Stimulated activated CD4-positive, alpha-beta T cell treated with anti-CD3 and anti-CD28 coated beads, Interleukin-4, amount 100 ng/mL, for 1 hour (primary cell): Measurements from ENCODE around the gene ZNF326.
A peak's percentile ranks its signal among the peaks of the same experiment; 100 is the strongest.

ENCODE experiments used
- DNase-seq: peaks from one replicate; pipeline ENCODE4 v3.0.0-alpha.2; 2020

Gene ZNF326

DNA sequence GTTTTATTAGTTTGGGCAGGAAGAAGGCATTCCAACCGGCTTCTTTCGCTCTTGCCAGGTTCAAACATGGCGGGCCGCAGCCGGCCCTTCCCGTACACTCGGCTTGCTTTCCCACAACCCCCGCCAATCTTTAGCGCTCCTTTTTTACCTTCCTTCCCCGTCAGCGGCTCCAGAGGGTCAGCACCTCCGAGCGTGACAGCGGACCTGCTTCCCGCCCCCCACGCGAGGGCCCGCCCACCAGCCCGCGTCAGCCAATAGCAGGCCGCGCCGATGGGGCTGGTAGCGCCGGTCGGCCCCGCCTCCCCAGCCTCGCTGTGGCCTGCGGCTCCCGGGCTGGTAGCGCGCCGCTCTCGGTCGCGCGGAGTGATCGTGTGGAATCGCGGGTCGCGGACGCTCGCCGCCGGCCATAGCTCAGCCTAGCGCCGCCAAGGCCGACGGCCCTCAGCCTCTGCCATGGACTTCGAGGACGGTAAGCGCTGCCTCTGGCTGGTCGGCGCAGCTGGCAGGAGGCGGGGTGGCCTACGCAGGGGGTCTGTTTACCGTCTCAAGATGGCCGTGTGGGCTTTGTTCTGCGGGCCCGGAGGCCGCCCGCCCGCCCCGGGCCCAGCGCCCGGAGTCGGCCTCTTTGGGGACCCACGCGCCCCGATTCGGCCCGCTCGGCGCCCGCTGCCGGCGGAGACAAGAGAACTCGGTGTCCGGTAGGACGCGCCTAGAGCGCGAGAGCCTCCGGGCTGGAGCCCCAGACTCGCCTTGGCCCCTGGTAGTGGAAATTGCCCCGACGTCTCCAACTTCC lies at the start of gene ZNF326:
Gene ZNF326, plus strand, starts transcription at position 306 of the 793 bp plus-strand sequence. Its CDS starts 148 bp downstream, at position 454.
- peak; percentile 95 for DNase-seq

DNA sequence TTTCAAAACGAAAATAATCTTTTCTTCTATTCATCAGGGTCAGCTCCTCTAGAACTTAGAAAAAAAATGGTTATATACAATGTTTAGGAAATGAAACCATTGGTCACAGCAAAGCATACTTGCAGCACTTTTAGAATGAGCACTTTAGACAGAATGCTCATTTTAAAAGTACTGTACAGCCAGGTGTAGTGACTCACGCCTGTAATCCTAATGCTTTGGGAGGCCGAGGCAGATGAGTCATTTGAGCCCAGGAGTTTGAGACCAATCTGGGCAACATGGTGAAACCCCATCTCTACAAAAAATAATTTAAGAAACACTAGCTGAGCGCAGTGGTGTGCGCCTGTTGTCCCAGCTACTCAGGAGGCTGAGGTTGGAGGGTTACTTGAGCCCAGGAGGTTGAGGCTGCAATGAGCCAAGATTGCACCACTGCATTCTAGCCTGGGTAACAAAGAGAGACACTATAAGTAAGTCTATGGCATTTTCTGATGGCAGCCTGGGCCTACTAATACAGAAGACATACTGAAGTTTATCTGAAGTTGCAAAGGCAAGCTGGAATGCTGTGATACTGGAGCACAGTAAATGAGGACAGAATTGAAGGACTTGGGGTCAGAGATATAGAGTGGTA lies 48.9 kb upstream of the ZNF326 start:
- no peak for DNase-seq

DNA sequence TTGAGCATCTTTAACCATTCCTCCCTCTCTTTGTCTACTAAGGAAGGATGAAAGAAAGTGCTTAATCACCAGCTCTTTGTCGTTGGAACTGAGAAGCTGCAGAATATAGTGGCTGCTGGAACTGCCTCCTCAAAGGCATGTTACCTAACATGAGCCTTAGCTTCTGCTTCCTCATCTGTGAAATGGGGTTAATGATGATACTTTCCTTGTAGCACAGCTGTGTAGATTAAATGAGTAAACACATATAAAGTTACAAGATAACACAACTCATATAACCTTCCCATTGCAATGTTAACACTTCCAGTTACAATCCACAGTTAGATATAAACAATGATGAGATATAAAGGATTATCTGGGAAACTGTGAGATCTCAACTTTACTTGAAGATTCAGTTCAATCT lies 48.4 kb upstream of the ZNF326 start:
- DNase-seq: no peak

- no peak for DNase-seq
Measured at GRCh38 chr1:89948722-89949345, 46.1 kb upstream of the ZNF326 start.

DNA sequence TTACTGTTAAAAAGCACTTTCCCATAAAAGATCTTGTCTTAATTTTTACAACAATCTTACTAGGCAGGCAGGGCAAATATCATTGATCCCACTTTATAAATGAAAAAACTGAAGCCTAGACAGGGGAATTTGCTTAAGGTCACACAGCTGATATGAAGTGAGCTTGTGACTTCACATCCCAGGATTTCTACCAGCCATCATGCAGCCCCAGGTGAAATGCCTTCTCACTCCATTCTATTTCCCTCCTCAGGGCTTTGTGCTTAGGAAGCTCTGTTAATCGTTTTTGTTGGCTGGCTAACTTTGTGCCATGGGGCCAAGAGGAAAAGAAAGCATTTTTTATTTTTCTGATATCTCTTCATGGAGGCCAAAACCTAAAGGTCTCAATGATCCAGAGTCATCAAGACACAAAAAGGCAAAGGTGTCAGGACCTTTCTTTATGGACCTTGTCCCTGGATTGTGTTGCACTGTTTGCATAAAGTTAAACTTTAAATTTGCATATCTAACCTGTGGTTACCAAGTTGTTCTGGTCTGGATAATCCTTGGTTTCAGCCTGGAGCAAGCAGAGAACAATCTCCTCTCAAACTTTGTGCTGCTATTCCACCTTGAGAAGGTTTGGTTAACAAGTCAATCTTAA lies 44.8 kb upstream of the ZNF326 start:
- no peak for DNase-seq

GRCh38 chr1:89950703-89951102 lies 44.2 kb upstream of the ZNF326 start:
- DNase-seq: no peak

GRCh38 chr1:89951766-89952604 lies 42.9 kb upstream of the ZNF326 start:
- no peak for DNase-seq

- DNase-seq: no peak
Measured at GRCh38 chr1:89952605-89953130, 42.2 kb upstream of the ZNF326 start.

DNA sequence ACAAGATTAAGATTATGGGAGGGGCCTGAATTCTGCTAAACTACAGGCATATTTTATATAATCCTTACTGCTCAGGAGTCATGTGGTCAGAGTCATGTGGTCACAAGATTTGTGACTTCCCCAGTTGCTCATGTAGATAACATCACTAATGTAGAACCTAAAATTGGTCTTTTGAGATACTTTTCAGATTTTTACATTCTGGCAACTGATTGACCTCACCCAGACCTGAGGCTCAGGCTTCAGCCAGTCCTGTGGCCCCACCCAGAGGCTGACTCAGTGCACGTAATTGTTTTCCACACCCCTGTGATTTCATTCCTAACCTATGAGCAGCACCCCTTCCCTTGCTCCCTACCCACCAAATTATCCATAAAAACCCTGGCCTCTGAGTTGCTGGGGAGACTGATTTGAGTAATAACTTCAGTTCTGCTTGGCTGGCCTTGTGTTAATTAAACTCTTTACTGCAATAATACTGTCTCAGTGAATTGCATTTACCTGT lies 41.7 kb upstream of the ZNF326 start:
- DNase-seq: peak; percentile 23

GRCh38 chr1:89953929-89954328 lies 41.0 kb upstream of the ZNF326 start:
- DNase-seq: no peak

DNA sequence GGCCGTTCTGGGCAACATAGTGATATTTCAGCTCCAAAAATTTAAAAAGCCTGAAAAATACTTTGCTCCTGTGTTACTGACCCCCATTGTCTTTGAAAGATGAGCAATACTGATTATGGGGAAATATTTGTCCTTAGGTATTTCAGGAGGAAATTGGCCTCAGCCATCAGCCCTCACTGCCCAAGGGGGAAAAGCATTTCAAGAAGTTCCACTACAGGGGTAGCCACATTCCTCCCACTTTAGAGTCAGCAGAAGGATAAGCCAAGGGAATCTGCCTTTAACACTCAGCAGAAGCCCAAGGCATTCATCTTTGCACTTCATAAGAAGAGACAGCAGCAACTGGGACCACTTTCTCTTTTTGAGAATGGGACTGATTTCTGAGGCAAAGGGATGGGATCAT lies 40.5 kb upstream of the ZNF326 start:
- no peak for DNase-seq

- DNase-seq: no peak
Measured at GRCh38 chr1:89955311-89956205, 39.4 kb upstream of the ZNF326 start.

DNA sequence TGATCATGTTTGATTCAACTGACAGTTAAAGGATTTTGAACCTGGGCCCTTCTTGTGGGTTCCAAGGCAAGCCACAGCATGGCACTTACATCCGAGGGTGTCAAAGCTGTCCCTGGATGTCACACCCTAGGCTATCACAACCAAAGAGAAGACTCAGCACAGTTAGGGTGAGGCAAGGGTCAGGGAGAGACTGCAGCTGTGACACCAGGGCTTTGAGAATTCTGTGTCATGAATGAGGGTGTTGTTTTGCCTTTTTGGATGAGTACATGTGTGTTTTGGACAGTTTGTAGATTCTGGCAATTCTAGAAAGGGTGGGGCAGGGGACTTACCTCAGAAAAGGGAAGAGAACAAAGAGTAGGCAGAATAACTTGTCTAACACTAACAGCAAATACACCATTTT lies 37.8 kb upstream of the ZNF326 start:
- no peak for DNase-seq

DNA sequence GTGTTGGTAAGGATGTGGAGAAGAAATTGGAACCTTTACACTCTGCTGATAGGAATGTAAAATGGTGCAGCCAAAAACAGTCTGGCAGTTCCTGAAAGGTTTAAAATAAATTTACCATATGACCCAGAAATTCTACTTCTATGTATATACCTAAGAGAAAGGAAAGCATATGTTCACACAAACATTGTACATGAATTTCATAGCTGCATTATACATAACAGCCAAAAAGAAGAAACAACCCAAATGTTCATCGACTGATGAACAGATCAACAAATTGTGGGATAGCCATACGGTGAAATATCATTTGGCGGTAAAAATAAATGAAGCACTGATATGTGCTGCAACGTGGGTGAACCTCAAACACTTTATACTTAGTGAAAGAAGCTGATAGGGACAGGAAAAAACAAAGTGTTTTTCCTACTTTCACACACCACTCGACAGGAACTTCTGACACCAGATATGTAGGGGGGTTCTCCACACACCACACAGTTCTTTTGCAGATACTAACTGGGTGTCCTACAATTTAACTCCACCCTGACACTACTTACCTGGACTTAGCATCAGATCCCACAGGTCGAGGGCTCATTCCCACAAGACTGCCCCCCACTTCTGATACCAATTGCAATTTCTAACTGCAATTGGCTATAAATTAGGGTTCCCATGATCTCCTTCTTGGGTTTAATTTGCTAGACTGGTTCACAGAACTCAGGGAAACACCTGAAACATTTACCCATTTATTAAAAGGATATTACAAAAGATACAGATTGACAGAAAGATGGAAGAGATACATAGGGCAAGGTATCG lies 35.9 kb upstream of the ZNF326 start:
- DNase-seq: no peak

- no peak for DNase-seq
Measured at GRCh38 chr1:89959719-89960118, 35.2 kb upstream of the ZNF326 start.

GRCh38 chr1:89962024-89962741 lies 32.7 kb upstream of the ZNF326 start:
- DNase-seq: no peak

DNA sequence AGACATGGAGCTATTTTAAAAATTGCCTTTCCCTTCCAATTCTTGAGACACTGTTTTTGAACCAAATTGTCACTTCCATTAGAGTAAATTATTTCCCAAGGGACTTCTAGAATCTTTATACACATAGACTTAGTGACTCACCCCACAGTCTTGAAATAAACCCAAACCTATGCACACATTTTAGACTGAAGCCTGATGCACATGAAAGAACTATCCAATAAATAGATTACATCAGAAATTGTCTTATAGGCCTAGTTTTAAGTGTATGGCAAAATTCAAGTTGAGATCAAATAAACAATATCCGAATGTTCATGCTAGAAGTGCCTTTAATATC lies 32.2 kb upstream of the ZNF326 start:
- no peak for DNase-seq

- no peak for DNase-seq
Measured at GRCh38 chr1:89965193-89965768, 29.6 kb upstream of the ZNF326 start.

DNA sequence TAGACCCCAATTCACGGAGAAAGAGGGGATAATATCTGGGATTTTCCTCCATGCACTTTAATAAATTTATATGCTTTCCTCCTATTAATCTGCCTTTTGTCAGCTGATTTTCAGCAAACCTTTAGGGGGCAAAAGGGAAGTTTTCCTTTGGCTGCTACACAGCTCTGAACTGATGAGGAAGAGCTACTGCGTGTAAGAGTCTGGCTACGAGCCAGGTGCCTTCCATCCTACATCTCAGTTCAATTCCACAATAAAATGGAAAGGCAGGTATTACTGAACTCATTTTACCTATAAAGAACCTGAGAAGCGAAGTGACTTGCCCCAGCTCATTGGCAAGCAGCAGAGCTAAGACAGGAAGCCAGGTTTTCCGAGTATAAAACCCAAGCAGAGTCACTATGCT lies 28.3 kb upstream of the ZNF326 start:
- DNase-seq: no peak
